Activated CD8-positive, alpha-beta T cell treated with anti-CD3 and anti-CD28 coated beads for 36 hours (primary cell): Measurements from ENCODE around the gene EFNA5. TPM values are rescaled to one million over a fixed set of nuclear protein-coding genes. Genes with fewer than 3 reads are reported as not detected.
A peak's percentile ranks its signal among the peaks of the same experiment; 100 is the strongest.

Experiments used
- ATAC-seq: fragments of 200-7000 bp; cut with Tn5 transposase; one replicate; pipeline ENCODE4 v1.10.0; 2021; ENCODE audit warnings: mild to moderate bottlenecking, moderate library complexity
- CTCF ChIA-PET: fragments of 350-600 bp; sonication (Branson Sonifier 250); formaldehyde crosslinking; loops from one replicate; lab custom pipeline; 2021; ENCODE audit warnings: antibody characterized with exemption; lab: Charles Lee
- POLR2A ChIA-PET: fragments of 350-600 bp; sonication (Branson Sonifier 250); formaldehyde crosslinking; loops from one replicate; lab custom pipeline; 2021; ENCODE audit warnings: antibody characterized with exemption; lab: Charles Lee
- DNase-seq: peaks from one replicate; pipeline ENCODE4 v3.0.0-alpha.2; 2020
- H3K27ac Mint-ChIP-seq: one replicate; pipeline ENCODE4 v1.8.0; 2021; ENCODE audit warnings: mild to moderate bottlenecking, mixed read lengths
- H3K27me3 Mint-ChIP-seq: one replicate; pipeline ENCODE4 v1.8.0; 2021; ENCODE audit warnings: mixed read lengths
- H3K36me3 Mint-ChIP-seq: one replicate; pipeline ENCODE4 v1.8.0; 2021; ENCODE audit warnings: low read depth, mixed read lengths
- H3K4me1 Mint-ChIP-seq: one replicate; pipeline ENCODE4 v1.8.0; 2021; ENCODE audit warnings: low read depth, mixed read lengths
- H3K4me3 Mint-ChIP-seq: one replicate; pipeline ENCODE4 v1.8.0; 2021; ENCODE audit warnings: mild to moderate bottlenecking, moderate library complexity, mixed read lengths
- H3K9me3 Mint-ChIP-seq: one replicate; pipeline ENCODE4 v1.8.0; 2021; ENCODE audit warnings: mixed read lengths
- intact Hi-C: fragments of 100-400 bp; cut with micrococcal nuclease; formaldehyde crosslinking; loops from one replicate; pipeline ENCODE4 v1.10.0; 2022
- total RNA-seq, 2 experiments: library from RNA; stranded (reverse); gene quantifications; one replicate each; pipeline ENCODE4 v1.2.3, GENCODE V29; 2021
- TF ChIP-seq, protein P1 (sequence below): fragments of 200-600 bp; IDR thresholded peaks from one replicate; pipeline ENCODE4 v1.8.0; 2022; ENCODE audit warnings: antibody characterized with exemption, mild to moderate bottlenecking

Gene EFNA5
- total RNA-seq, 2 experiments from 2014 or later: not detected

DNA sequence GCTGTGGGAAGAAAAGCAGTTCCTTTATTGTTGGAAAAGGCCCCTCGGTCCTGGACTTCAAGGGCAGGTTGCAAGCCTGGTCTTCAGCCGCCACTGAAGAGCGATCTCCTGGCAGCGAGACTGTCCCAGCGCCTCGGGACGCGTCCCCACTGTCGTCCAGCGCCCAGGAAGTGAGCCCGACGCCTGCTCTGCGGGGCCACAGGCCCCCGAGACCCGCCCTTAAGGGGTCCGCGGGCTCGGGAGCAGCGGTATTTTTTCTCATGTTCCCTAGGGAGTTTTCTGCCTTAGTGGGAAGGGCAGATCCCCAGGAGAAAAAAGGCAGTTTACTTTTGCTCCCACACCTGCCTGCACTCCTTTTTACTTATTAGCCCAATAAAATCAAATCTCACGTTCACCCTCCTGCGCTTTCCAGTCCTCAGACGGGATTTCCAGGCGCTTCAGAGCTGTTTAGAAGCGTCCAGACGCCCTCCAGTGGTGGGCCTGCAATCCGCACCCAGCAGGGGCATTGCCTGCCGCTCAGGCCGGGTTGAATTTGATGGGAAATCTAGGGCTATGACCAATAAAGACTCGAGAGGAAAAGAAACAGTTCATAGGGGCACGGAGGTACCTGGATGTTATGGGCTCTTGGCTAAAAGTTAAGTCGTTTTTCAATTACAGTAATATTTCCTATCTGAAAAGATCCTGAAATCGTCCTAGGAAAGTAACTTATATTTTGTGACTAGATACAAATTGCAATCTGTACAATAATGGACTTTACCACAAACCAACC, 2.8 kb upstream of the EFNA5 start:
- DNase-seq: peak; percentile 85
- TF ChIP-seq, protein P1, sequence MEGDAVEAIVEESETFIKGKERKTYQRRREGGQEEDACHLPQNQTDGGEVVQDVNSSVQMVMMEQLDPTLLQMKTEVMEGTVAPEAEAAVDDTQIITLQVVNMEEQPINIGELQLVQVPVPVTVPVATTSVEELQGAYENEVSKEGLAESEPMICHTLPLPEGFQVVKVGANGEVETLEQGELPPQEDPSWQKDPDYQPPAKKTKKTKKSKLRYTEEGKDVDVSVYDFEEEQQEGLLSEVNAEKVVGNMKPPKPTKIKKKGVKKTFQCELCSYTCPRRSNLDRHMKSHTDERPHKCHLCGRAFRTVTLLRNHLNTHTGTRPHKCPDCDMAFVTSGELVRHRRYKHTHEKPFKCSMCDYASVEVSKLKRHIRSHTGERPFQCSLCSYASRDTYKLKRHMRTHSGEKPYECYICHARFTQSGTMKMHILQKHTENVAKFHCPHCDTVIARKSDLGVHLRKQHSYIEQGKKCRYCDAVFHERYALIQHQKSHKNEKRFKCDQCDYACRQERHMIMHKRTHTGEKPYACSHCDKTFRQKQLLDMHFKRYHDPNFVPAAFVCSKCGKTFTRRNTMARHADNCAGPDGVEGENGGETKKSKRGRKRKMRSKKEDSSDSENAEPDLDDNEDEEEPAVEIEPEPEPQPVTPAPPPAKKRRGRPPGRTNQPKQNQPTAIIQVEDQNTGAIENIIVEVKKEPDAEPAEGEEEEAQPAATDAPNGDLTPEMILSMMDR: peak; percentile 97
- Mint-ChIP-seq H3K27me3 (peaks cover 54% of the 10 kb centered on the region), H3K9me3 (no peaks in the 10 kb centered on the region), H3K4me3 (peak overlapping the region; percentile 65), H3K27ac (no peak overlapping the region), H3K36me3 (no peaks in the 10 kb centered on the region), H3K4me1 (peaks cover 28% of the 10 kb centered on the region)
- POLR2A ChIA-PET: no interaction called here
- intact Hi-C loops: no loop called here
- CTCF ChIA-PET: interaction anchor here (0.6 to 3.6 kb wide), 4 partner anchors 10 to 101 kb away, joined by 3 to 22 read pairs (median 4); no protein-coding TSS in a partner anchor
- peak; percentile 76 for ATAC-seq

DNA sequence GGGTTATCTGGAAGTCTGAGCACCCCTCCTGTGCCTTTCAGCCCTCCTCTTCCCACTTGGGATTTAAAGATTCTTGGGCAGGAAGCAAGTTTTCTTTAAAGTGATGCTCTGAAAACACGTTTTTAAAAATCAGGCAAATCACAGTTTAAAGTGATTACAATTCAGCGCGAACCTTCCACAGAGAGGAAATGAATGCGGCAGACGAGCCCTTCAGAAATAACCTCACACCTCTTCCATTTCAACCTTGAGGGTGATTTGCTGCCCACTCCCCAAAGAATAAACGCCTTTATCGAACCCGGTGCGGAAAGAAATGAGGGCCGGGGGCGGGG, 2.3 kb upstream of the EFNA5 start:
- H3K36me3 Mint-ChIP-seq: no peaks in the 10 kb centered on the region
- POLR2A ChIA-PET: no interaction called here
- no peak overlapping the region for H3K27ac Mint-ChIP-seq
- TF ChIP-seq, protein P1: no peak
- H3K4me3 Mint-ChIP-seq: peak overlapping the region; percentile 65
- intact Hi-C loops: no loop called here
- H3K9me3 Mint-ChIP-seq: no peaks in the 10 kb centered on the region
- H3K27me3 Mint-ChIP-seq: peaks cover 60% of the 10 kb centered on the region
- ATAC-seq (no peak), DNase-seq (no peak)
- CTCF ChIA-PET: interaction anchor here (0.6 to 3.6 kb wide), 2 partner anchors 10 to 14 kb away, joined by 3 to 22 read pairs; no protein-coding TSS in a partner anchor
- peaks cover 28% of the 10 kb centered on the region for H3K4me1 Mint-ChIP-seq

DNA sequence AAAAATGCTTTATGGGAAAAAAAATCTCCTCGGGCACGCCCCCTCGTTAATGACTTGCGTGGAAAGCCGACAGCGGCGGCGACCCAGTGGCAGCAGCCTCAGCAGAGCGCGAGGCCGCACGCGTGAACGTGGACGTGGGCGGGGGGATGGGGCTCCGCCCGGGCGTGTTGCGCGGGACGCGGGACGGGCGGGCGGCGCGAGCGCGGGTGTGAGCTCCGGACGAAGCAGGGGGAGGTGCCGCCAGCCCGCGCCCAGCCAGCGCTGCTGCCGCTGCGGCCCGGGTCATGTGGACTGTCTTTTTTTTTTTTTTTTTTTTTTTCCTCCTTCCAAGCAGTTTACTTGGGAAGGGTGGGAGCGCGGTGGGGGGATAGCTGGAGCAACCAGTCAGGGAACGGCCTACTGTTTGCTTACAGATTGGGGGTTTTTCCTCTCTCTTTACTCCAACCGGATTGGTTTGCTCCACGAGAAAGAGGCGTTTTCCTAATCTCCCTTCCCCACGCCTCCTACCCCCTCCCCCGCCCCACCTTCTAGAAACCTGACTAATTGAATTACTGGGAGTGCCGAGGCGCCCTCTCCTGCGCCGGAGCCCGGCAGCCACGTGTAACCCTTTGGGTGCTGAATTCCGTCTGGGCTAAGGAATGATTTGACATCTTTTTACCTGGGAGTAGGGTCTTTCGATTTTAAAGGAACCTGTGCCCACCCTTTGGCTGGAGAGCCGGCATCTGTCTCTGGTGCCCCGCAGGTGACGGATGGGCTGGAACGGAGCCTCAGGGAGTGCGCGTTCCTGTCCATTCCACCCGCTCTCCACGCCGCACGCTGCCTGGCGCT, 1.7 kb upstream of the EFNA5 start:
- DNase-seq (peak; percentile 15), ATAC-seq (no peak)
- TF ChIP-seq, protein P1: no peak
- no peaks in the 10 kb centered on the region for H3K9me3 Mint-ChIP-seq
- ChIA-PET CTCF (no interaction called here), POLR2A (no interaction called here)
- no peak overlapping the region for H3K27ac Mint-ChIP-seq
- no peaks in the 10 kb centered on the region for H3K36me3 Mint-ChIP-seq
- intact Hi-C loops: no loop called here
- H3K27me3 Mint-ChIP-seq: peaks cover 61% of the 10 kb centered on the region
- peaks cover 28% of the 10 kb centered on the region for H3K4me1 Mint-ChIP-seq
- H3K4me3 Mint-ChIP-seq: peak overlapping the region; percentile 65

DNA sequence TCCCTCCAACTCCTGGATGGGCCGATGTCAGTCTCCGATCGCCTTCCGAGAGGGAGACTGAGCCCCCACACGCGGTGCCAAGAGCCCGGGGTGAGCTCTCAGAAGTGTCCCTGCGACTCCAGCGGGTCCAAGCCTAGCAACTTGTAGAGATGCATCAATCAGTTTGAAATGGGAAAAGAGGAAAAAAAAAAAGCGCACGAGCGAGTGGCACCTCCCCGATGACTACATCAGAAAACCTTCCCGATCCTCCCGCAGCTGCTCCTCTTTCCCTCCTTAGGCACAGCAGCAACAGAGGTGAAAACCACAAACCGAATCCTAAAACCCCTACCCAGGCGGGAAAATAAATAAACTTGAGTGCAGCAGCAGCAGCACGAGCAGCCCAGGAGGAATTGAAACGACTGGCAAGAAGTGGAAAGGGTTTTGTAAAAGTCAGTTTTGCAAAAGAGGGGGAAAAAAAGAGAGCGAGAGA, 1.0 kb upstream of the EFNA5 start:
- DNase-seq (no peak), ATAC-seq (no peak)
- intact Hi-C loops: no loop called here
- peak overlapping the region; percentile 65 for H3K4me3 Mint-ChIP-seq
- ChIA-PET POLR2A (no interaction called here), CTCF (interaction anchor here (0.7 kb wide), 1 partner anchor 47 kb away, joined by 3 read pairs; no protein-coding TSS in a partner anchor)
- TF ChIP-seq, protein P1: no peak
- H3K4me1 Mint-ChIP-seq: peaks cover 28% of the 10 kb centered on the region
- no peaks in the 10 kb centered on the region for H3K36me3 Mint-ChIP-seq
- no peak overlapping the region for H3K27ac Mint-ChIP-seq
- H3K9me3 Mint-ChIP-seq: no peaks in the 10 kb centered on the region
- peaks cover 63% of the 10 kb centered on the region for H3K27me3 Mint-ChIP-seq
